ENCODE data around the gene ANP32A.
"Not testable (repeated sequence)": the region's sequence is repeated elsewhere in the genome, so short reads cannot be mapped to it uniquely, and the experiment has no call there.

Gene ANP32A

GRCh38 chr15:68781766-68782588 is 38.7 kb downstream of the ANP32A start:
- DNase-seq: no peak

DNA sequence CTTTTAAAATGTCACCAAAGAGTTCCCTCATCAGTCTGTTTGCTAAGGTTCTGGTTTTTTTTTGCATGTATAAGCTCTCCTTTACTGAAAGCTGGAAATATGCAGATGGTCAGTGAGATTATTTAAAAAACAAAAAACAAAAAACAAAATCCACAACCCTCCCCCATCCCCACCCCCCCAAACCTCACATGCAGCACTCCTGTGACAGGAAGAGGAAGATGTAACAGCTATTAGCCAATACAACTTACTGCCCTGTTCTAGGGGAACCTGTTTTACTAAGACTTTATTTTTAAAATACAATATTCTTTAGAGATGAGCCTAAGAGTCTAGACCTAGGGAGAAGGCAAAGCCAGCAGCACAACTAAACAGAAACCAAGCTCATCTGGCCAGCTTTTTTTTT is 39.5 kb downstream of the ANP32A start:
- no peak for DNase-seq

- no peak for DNase-seq
Measured at GRCh38 chr15:68778876-68779275, 41.8 kb downstream of the ANP32A start.

GRCh38 chr15:68776477-68777270 is 44.0 kb downstream of the ANP32A start:
- DNase-seq: no peak

DNA sequence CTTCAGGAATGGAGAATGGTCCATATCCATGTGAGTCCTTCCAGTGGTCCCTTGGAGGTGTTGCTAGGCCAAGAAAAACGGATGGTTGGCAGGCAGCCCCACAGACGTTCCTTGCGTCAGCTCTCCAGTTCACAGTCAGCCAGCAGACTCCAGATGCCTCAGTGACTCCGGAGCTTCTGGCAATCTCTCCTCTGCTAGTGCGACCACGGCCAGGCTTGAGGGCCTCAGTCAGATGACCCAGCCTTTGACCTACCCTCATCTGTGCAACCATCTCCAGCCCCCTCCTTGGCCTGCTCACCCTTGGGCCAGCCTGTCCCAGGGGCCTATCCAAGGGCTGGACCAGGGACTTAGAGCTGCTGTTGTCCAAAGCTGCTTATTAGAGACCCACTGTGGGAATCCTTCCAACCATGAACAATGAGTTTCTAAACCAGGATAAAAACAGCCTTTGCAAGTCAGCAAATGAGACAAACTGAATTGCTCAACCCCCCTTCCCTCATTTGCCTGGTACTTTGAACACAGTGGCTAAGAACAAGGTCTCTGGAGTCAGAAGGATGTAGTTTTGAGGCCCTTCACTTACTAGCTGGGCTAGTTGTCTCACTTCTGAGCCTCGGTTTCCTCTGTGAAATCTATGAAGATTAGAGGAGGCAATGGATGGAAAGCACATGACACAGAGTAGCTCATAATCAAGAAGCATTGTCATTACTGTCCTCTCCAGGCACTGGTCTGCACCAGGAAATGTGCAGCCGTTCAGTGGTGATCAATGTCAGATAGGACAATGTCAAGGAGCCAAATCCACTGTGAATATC is 44.8 kb downstream of the ANP32A start:
- DNase-seq: no peak

DNA sequence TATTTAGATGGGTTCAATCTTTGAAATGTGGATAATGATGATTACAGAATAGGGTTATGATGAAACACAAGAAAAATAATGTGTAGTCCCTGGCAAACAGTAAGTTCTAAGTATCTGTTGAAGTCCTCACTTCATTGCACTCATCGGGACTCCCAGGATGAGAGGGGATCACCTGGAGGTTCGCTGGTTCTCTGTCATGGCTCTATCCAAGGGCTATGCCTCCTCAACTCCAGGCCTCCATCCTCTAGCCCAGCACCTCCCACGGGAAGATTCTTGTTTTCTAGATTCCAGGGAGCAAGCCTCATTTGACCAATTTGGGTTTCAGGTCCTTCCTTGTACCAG is 45.5 kb downstream of the ANP32A start:
- no peak for DNase-seq

- DNase-seq: no peak
Measured at GRCh38 chr15:68774521-68775235, 46.0 kb downstream of the ANP32A start.

DNA sequence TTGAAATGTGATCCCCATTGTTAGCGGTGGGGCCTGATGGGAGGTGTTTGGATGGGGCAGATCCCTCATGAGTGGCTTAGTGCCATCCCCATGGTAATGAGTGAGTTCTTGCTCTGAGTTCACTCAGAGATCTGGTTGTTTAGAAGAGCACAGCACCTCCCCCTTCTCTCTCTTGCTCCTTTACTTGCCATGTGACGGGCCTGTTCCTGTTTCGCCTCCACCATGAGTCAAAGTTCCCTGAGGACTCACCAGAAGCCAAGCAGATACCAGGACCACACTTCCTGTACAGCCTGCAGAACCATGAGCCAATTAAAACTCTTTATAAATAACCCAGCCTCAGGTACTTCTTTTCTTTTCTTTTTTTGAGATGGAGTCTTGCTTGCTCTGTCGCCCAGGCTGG is 46.6 kb downstream of the ANP32A start:
- DNase-seq: no peak

GRCh38 chr15:68773036-68773435 is 47.7 kb downstream of the ANP32A start:
- no peak for DNase-seq

GRCh38 chr15:68770216-68770615 is 50.5 kb downstream of the ANP32A start:
- DNase-seq: no peak

GRCh38 chr15:68769702-68770101 is 51.0 kb downstream of the ANP32A start:
- DNase-seq: no peak

DNA sequence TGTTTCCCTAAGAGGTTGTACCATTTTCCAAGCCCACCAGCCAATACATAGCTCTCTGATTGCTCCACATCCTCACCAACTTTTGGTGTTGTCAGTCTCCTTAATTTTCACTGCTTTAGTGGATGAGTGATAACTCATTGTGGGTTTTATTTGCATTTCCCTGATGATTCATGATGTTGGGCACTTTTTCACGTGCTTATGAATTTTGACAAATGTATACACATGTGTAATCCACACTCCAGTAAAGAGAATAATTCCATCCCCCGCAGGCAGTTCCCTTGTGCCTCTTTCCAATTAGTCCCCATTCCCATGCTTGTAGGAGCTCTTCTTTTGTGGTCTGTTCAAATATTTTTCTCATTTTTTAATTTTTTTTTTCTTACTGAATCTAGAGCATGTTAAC is 52.4 kb downstream of the ANP32A start:
- no peak for DNase-seq

GRCh38 chr15:68767833-68768232 is 52.9 kb downstream of the ANP32A start:
- no peak for DNase-seq

- DNase-seq: no peak
Measured at GRCh38 chr15:68765602-68766368, 54.9 kb downstream of the ANP32A start.

DNA sequence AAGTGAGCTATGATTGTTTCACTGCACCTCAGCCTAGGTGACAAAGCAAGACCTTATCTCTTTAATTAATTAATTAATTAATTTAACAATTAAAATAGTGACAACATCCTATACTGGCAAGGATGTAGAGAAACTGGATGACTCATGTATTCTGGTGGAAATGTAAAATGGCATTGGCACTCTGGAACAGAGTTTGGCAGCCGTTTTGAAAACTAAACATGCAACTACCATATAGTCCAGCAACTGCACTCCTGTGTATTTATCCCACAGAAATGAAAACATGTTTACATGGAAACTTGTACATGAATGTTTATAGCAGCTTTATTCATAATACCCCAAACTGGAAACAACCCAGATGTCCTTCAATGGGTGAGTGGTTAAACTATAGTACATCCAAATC is 56.6 kb downstream of the ANP32A start:
- no peak for DNase-seq

- DNase-seq: no peak
Measured at GRCh38 chr15:68763063-68763462, 57.6 kb downstream of the ANP32A start.

DNA sequence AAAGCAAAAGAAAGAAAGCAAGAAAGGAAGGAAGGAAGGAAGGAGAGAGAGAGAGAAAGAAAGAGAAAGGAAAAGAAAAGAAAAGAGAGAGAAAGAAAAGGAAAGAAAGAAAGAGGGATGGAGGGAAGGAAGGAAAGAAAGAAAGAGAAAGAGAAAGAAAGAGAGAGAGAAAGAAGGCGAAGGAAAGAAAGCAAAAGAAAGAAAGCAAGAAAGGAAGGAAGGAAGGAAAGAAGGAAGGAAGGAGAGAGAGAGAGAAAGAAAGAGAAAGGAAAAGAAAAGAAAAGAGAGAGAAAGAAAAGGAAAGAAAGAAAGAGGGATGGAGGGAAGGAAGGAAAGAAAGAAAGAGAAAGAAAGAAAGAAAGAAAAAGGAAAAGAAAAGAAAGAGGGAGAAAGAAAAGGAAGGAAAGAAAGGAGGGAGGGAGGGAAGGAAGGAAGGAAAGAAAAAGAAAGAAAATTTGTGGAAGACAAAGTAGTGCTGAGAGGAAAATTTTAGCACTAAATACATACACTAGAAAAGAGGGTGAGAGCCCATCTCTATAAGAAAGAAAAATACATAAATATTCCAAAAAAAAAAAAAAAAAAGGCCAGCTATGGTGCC is 60.6 kb downstream of the ANP32A start:
- DNase-seq: not testable (repeated sequence)

GRCh38 chr15:68755731-68756130 is 65.0 kb downstream of the ANP32A start:
- DNase-seq: no peak

- DNase-seq: no peak
Measured at GRCh38 chr15:68751622-68752021, 69.1 kb downstream of the ANP32A start.

- no peak for DNase-seq
Measured at GRCh38 chr15:68749793-68750192, 70.9 kb downstream of the ANP32A start.

DNA sequence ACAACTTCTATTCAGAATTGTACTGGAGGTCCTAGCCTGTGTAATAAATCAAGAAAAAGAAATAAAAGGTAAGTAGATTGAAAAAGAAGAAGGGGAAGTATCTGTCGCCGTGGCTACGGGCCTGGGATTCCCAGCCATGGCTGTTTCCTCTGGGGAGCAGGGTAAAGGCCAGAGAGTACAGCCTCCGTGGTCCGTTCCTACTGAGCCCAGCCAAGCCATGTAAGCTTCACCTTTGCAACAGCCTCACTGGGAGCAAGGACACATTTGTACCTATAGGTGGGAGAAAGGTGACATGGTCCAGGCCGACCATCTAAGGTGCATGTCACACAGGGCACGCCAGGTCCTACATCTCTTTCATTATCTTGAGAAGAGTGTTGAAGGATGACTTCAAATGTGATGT is 71.3 kb downstream of the ANP32A start:
- DNase-seq: no peak

- no peak for DNase-seq
Measured at GRCh38 chr15:68743256-68743655, 77.4 kb downstream of the ANP32A start.
